Activated T-helper 2 cell treated with anti-CD3 and anti-CD28 coated beads, Interferon-gamma antibody, Interleukin-2, Interleukin-4, amounts not matched to agents 10 μg/mL and 5 μg/mL and 100 μg/mL, durations not matched to agents 14 hours and 24 hours and 36 hours (primary cell): Measurements from ENCODE around the gene PHLPP1. TPM values are rescaled to one million over a fixed set of nuclear protein-coding genes. Genes with fewer than 3 reads are reported as not detected.

Experiments used
- DNase-seq: peaks from one replicate; pipeline ENCODE4 v3.0.0; 2021; ENCODE audit warnings: low spot score
- H3K27ac Mint-ChIP-seq: one replicate; pipeline ENCODE4 v1.8.0; 2021; ENCODE audit warnings: mixed read lengths
- H3K27me3 Mint-ChIP-seq: one replicate; pipeline ENCODE4 v1.8.0; 2021; ENCODE audit warnings: low read depth, mixed read lengths
- H3K36me3 Mint-ChIP-seq: one replicate; pipeline ENCODE4 v1.8.0; 2021; ENCODE audit warnings: low read depth, mixed read lengths
- H3K4me1 Mint-ChIP-seq: one replicate; pipeline ENCODE4 v1.8.0; 2021; ENCODE audit warnings: low read depth, mixed read lengths
- H3K4me3 Mint-ChIP-seq: one replicate; pipeline ENCODE4 v1.8.0; 2021; ENCODE audit warnings: low read depth, mild to moderate bottlenecking, moderate library complexity, mixed read lengths
- H3K9me3 Mint-ChIP-seq: one replicate; pipeline ENCODE4 v1.8.0; 2021; ENCODE audit warnings: mixed read lengths
- intact Hi-C: fragments of 100-400 bp; cut with micrococcal nuclease; formaldehyde crosslinking; loops from one replicate; pipeline ENCODE4 v1.15.1; 2023
- total RNA-seq: library from RNA; stranded (reverse); gene quantifications from 2 replicates; pipeline ENCODE4 v1.2.3, GENCODE V29; 2022

The PHLPP1 gene
- total RNA-seq, 1 donor from 2014 or later, result 31.1 TPM

DNA sequence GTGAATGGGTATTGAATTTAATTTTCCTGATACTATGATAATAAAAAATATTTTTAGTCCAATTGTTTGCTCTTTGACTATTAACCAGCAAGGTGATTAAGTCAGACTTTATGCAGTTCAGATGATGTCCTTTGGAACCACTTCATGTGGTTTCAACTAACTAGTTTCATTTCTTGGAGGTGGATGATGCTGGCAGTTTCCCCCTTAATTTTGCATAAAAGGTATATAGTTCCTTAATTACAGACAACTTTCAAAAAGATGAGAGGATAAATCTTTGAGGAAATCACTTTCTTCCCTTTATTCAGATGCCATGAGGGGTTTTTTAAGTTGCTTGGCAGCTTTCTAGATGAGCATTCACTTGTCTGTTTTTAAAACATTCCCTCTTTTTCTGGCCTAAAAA, 223.1 kb downstream of the PHLPP1 start:
- Mint-ChIP-seq H3K9me3 (peaks cover 8% of the 10 kb centered on the region), H3K27ac (no peak overlapping the region), H3K4me1 (peaks cover 29% of the 10 kb centered on the region), H3K27me3 (no peaks in the 10 kb centered on the region), H3K36me3 (no peaks in the 10 kb centered on the region), H3K4me3 (no peak overlapping the region)
- no peak for DNase-seq
- intact Hi-C loops, result loop anchor here (5.0 kb wide), 1 partner anchor 41 kb away; no protein-coding TSS in a partner anchor

DNA sequence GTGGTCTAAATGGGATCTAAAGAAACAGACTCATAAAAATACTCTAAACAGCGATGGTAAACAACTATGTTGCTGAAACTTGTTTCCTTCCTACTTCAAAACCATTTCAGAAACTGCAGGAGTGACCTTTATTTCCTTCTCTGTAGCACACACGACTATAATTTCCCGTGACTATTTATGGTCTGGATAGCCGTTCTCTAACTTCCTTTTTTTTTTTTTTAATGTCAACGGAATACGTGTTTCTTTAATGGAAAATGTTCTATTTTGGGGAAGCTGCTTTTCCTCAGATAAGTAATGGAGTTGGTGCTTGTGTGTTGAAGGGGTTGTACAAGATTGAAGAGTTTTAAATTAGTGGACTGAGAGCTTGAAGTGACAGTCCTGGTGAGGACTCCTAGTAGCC, 224.1 kb downstream of the PHLPP1 start:
- Mint-ChIP-seq H3K4me3 (no peak overlapping the region), H3K27me3 (no peaks in the 10 kb centered on the region), H3K4me1 (peaks cover 29% of the 10 kb centered on the region), H3K36me3 (no peaks in the 10 kb centered on the region), H3K27ac (no peak overlapping the region), H3K9me3 (no peaks in the 10 kb centered on the region)
- DNase-seq, result no peak
- intact Hi-C loops, result loop anchor here (5.0 kb wide), 1 partner anchor 42 kb away; no protein-coding TSS in a partner anchor

DNA sequence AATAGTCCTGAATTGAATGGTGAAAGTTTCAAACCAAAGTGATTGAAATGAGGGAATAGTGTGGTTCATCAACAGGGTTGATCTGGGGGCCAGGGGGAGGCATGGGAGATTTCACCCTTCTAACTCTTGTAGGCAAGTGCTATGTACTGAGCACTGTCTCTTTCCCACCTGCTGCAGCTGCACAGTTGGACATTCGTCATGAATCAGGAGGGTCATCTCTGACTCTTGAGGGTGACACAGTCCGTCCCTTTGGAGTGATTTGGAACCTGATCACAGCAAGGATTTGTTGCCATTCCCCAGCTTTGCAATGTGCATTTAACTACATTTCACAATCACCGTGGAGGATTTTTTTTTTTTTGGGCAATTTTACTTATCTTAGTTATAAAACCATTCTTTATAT, 224.6 kb downstream of the PHLPP1 start:
- intact Hi-C loops, result loop anchor here (5.0 kb wide), 1 partner anchor 43 kb away; no protein-coding TSS in a partner anchor
- no peak for DNase-seq
- Mint-ChIP-seq H3K27me3 (no peaks in the 10 kb centered on the region), H3K9me3 (no peaks in the 10 kb centered on the region), H3K4me3 (no peak overlapping the region), H3K4me1 (peaks cover 29% of the 10 kb centered on the region), H3K36me3 (no peaks in the 10 kb centered on the region), H3K27ac (no peak overlapping the region)

DNA sequence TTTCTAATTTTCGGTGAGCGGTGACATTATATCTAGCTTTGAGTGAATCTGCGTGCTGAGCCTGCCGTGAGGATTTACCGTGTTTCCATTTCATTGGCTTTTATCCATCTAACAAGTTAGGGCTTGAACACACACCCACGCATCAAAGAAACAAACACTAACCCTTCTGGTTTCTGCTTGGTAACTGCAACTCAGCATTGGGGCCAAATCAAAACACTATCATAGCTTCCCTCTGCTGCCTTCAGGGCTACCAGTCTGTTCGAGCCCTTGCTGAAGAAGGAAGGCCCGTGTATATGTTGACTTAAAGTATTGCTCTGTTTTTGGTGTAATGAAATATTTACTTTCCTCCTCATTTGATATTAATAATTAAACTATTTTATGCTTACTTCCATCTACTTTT, 227.2 kb downstream of the PHLPP1 start:
- Mint-ChIP-seq H3K4me3 (no peak overlapping the region), H3K4me1 (peaks cover 20% of the 10 kb centered on the region), H3K9me3 (no peaks in the 10 kb centered on the region), H3K36me3 (peaks cover 11% of the 10 kb centered on the region), H3K27ac (no peak overlapping the region), H3K27me3 (no peaks in the 10 kb centered on the region)
- DNase-seq, result no peak
- intact Hi-C loops, result no loop called here

GRCh38 chr18:62944454-62944853, 229.1 kb downstream of the PHLPP1 start:
- Mint-ChIP-seq H3K36me3 (peaks cover 15% of the 10 kb centered on the region), H3K4me1 (peaks cover 5% of the 10 kb centered on the region), H3K4me3 (no peak overlapping the region), H3K27ac (no peak overlapping the region), H3K9me3 (no peaks in the 10 kb centered on the region), H3K27me3 (no peaks in the 10 kb centered on the region)
- DNase-seq, result no peak
- intact Hi-C loops, result no loop called here

GRCh38 chr18:62948788-62949187, 233.4 kb downstream of the PHLPP1 start:
- Mint-ChIP-seq H3K27ac (no peak overlapping the region), H3K9me3 (no peaks in the 10 kb centered on the region), H3K27me3 (no peaks in the 10 kb centered on the region), H3K36me3 (peaks cover 26% of the 10 kb centered on the region), H3K4me3 (no peak overlapping the region), H3K4me1 (peaks cover 7% of the 10 kb centered on the region)
- intact Hi-C loops, result no loop called here
- no peak for DNase-seq

GRCh38 chr18:62950246-62950645, 234.9 kb downstream of the PHLPP1 start:
- peaks cover 19% of the 10 kb centered on the region for H3K4me1 Mint-ChIP-seq
- intact Hi-C loops, result loop anchor here (10.0 kb wide), 1 partner anchor 365 kb away; no protein-coding TSS in a partner anchor
- no peaks in the 10 kb centered on the region for H3K27me3 Mint-ChIP-seq
- no peak overlapping the region for H3K27ac Mint-ChIP-seq
- DNase-seq, result no peak
- no peaks in the 10 kb centered on the region for H3K9me3 Mint-ChIP-seq
- H3K36me3 Mint-ChIP-seq, result peaks cover 30% of the 10 kb centered on the region
- no peak overlapping the region for H3K4me3 Mint-ChIP-seq

DNA sequence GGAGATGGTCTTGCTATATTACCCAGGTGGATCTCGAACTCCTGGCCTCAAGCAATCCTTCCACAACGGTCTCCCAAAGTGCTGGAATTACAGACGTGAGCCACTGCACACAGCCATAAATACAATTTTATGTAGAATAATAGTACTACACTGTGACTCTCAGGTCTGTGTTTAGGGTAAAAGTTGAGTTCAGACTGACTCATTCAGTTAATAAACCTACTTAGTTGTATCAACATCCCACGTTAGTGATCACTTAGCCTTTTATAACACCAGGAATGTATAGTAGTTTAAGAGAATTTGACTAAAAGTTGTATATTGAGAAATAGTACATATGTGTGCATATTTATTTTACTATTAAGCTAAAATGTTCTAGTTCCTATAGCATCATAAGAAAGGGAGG, 237.5 kb downstream of the PHLPP1 start:
- Mint-ChIP-seq H3K9me3 (no peaks in the 10 kb centered on the region), H3K36me3 (peaks cover 23% of the 10 kb centered on the region), H3K27ac (no peak overlapping the region), H3K4me1 (peaks cover 21% of the 10 kb centered on the region), H3K4me3 (no peak overlapping the region), H3K27me3 (no peaks in the 10 kb centered on the region)
- DNase-seq, result no peak
- intact Hi-C loops, result loop anchor here (10.0 kb wide), 1 partner anchor 368 kb away; no protein-coding TSS in a partner anchor

DNA sequence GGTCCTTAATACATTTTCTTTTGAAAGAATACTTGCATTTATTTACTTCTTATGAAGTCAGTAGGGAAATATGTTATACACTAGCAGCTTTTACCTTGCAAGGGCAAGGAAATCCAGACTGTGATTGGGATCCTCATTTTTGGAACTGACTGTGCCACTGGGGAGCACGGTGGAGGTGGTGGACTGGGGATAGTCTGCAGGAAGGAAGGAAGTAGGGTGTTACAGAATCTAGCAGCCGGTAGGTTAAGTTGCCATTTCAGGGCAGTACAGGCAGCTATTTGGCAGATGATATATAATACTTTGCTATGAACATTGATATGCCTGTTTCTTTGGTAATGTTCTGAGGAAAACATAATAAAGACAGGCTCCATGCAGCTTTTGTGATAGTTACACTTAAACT, 238.3 kb downstream of the PHLPP1 start:
- Mint-ChIP-seq H3K4me3 (no peak overlapping the region), H3K27ac (no peak overlapping the region), H3K9me3 (no peaks in the 10 kb centered on the region), H3K4me1 (peaks cover 21% of the 10 kb centered on the region), H3K27me3 (no peaks in the 10 kb centered on the region), H3K36me3 (peaks cover 24% of the 10 kb centered on the region)
- intact Hi-C loops, result loop anchor here (10.0 kb wide), 1 partner anchor 369 kb away; no protein-coding TSS in a partner anchor
- DNase-seq, result no peak

GRCh38 chr18:62954366-62954765, 239.0 kb downstream of the PHLPP1 start:
- H3K4me3 Mint-ChIP-seq, result no peak overlapping the region
- no peak for DNase-seq
- H3K9me3 Mint-ChIP-seq, result no peaks in the 10 kb centered on the region
- H3K4me1 Mint-ChIP-seq, result peaks cover 21% of the 10 kb centered on the region
- no peak overlapping the region for H3K27ac Mint-ChIP-seq
- H3K27me3 Mint-ChIP-seq, result no peaks in the 10 kb centered on the region
- peaks cover 28% of the 10 kb centered on the region for H3K36me3 Mint-ChIP-seq
- intact Hi-C loops, result loop anchor here (10.0 kb wide), 1 partner anchor 370 kb away; no protein-coding TSS in a partner anchor

DNA sequence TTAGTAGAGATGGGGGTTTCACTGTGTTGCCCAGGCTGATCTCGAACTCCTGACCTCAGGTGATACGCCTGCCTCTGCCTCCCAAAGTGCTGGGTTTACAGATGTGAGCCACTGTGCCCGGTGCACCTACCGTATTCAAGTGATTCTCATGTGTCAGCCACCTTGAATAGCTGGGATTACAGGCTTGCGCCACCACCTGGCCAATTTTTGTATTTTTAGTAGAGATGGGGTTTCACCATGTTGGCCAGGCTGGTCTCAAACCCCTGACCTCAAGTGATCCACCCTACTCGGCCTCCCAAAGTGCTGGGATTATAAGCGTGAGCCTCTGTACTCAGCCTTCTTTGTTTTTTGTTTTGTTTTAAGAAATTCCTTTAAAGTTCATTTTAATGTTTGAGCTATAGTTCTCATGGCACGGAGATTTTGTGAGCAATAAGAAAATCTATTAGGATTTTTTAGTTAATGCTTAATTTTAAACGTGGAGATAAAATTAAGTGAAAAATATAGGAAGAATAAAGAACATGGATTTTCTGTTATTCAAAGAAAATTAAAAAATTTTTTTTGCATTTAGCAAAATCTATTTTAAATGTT, 242.6 kb downstream of the PHLPP1 start:
- DNase-seq, result peak; percentile 53
- intact Hi-C loops, result loop anchor here (1.0 to 10.0 kb wide), 2 partner anchors 244 to 373 kb away; no protein-coding TSS in a partner anchor
- Mint-ChIP-seq H3K27ac (no peak overlapping the region), H3K4me1 (peaks cover 21% of the 10 kb centered on the region), H3K36me3 (peaks cover 28% of the 10 kb centered on the region), H3K27me3 (no peaks in the 10 kb centered on the region), H3K4me3 (no peak overlapping the region), H3K9me3 (no peaks in the 10 kb centered on the region)

GRCh38 chr18:62959481-62959880, 244.1 kb downstream of the PHLPP1 start:
- Mint-ChIP-seq H3K36me3 (peaks cover 31% of the 10 kb centered on the region), H3K27ac (no peak overlapping the region), H3K9me3 (no peaks in the 10 kb centered on the region), H3K4me3 (no peak overlapping the region), H3K27me3 (no peaks in the 10 kb centered on the region), H3K4me1 (peaks cover 8% of the 10 kb centered on the region)
- DNase-seq, result no peak
- intact Hi-C loops, result loop anchor here (10.0 kb wide), 1 partner anchor 375 kb away; no protein-coding TSS in a partner anchor

DNA sequence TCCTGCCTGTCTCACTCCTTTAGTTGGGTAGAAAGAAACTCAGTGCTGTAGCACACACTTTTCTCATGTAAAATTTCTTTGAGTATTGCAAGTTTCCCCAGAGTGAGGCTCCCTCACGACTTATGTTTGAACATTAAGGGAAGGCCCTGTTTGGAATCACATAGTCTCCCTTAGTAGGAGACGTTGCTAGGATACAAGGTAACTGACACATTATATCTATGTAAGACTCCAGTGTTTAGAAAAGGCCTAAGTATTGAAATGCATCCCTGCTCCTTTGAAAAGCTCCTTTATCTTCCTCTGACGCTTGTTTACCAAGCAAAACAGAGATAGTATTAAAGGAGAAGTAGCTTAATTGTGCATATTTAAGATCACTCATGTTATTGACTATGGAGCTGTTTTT, 248.2 kb downstream of the PHLPP1 start:
- no peaks in the 10 kb centered on the region for H3K27me3 Mint-ChIP-seq
- no peak overlapping the region for H3K27ac Mint-ChIP-seq
- no peaks in the 10 kb centered on the region for H3K4me1 Mint-ChIP-seq
- H3K4me3 Mint-ChIP-seq, result no peak overlapping the region
- intact Hi-C loops, result no loop called here
- no peaks in the 10 kb centered on the region for H3K9me3 Mint-ChIP-seq
- peaks cover 26% of the 10 kb centered on the region for H3K36me3 Mint-ChIP-seq
- no peak for DNase-seq
